Measurements from ENCODE around the gene NRP1.

- TF ChIP-seq, protein P1, sequence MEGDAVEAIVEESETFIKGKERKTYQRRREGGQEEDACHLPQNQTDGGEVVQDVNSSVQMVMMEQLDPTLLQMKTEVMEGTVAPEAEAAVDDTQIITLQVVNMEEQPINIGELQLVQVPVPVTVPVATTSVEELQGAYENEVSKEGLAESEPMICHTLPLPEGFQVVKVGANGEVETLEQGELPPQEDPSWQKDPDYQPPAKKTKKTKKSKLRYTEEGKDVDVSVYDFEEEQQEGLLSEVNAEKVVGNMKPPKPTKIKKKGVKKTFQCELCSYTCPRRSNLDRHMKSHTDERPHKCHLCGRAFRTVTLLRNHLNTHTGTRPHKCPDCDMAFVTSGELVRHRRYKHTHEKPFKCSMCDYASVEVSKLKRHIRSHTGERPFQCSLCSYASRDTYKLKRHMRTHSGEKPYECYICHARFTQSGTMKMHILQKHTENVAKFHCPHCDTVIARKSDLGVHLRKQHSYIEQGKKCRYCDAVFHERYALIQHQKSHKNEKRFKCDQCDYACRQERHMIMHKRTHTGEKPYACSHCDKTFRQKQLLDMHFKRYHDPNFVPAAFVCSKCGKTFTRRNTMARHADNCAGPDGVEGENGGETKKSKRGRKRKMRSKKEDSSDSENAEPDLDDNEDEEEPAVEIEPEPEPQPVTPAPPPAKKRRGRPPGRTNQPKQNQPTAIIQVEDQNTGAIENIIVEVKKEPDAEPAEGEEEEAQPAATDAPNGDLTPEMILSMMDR (IDR thresholded peaks at IDR 0.05) = no peak
- no peak for TF ChIP-seq POLR2A (IDR thresholded peaks at IDR 0.05)
Observed at GRCh38 chr10:33237736-33238624, 96.5 kb downstream of the NRP1 start.
